H1 (cell line): Measurements from ENCODE around the gene PITX1. TPM values are rescaled to one million over a fixed set of nuclear protein-coding genes. Genes with fewer than 3 reads are reported as not detected.

Experiments used
- CREB1 ChIP-seq: IDR thresholded peaks from 2 replicates; pipeline ENCODE4 v1.6.1; 2012; ENCODE audit warnings: inconsistent platforms
- EP300 ChIP-seq, 2 experiments: IDR thresholded peaks; 1 replicate in 1 of 2; 2 replicates in 1 of 2; pipeline ENCODE4 v1.6.1; 2011 to 2012; ENCODE audit warnings: low read depth in 2 of 2, low read length in 2 of 2, mild to moderate bottlenecking in 2 of 2, borderline replicate concordance in 1 of 2, inconsistent platforms in 1 of 2, moderate library complexity in 1 of 2
- GTF2F1 ChIP-seq: IDR thresholded peaks from 2 replicates; pipeline ENCODE4 v1.6.1; 2012; ENCODE audit warnings: low read depth, low read length, improper control_type of control experiment, borderline replicate concordance
- SRF ChIP-seq: IDR thresholded peaks from 2 replicates; pipeline ENCODE4 v1.6.1; 2011; ENCODE audit warnings: mild to moderate bottlenecking, low read depth, low read length, moderate library complexity
- TEAD4 ChIP-seq: IDR thresholded peaks from 2 replicates; pipeline ENCODE4 v1.6.1; 2012; ENCODE audit warnings: low read depth, low read length, inconsistent platforms, mixed read lengths
- YY1 ChIP-seq: IDR thresholded peaks from 2 replicates; pipeline ENCODE4 v1.6.1; 2011; ENCODE audit warnings: low read depth, mild to moderate bottlenecking, low read length
- polyA plus RNA-seq, 7 experiments: library from polyadenylated mRNA; depleted of rRNA in 3 of 7; stranded (reverse) in 5 of 7; unstranded in 2 of 7; fragments of >200 nt in 5 of 7; fragments of 200-250 nt in 2 of 7; gene quantifications; 1 replicate in 5 of 7; 2 replicates in 1 of 7; 4 replicates in 1 of 7; pipeline versions ENCODE4 v1.2.1 to v1.2.3, GENCODE V29; 2011 to 2013; ENCODE audit warnings: missing spikeins in 2 of 7, mixed read lengths in 2 of 7
- total RNA-seq: library from RNA; stranded (reverse); fragmentation: NEBNext Ultra II Directional; extraction: Animal tissue kit (Norgen Biotek cat#: 25700); gene quantifications from 2 replicates; pipeline ENCODE4 v1.2.1, GENCODE V29; 2021

The PITX1 gene
- total and polyA plus RNA-seq, 2 of the 8 experiments (the other 6 are each of a cell fraction or from before 2014, with no cell fraction given), result 0.03 TPM; not detected in 1

DNA sequence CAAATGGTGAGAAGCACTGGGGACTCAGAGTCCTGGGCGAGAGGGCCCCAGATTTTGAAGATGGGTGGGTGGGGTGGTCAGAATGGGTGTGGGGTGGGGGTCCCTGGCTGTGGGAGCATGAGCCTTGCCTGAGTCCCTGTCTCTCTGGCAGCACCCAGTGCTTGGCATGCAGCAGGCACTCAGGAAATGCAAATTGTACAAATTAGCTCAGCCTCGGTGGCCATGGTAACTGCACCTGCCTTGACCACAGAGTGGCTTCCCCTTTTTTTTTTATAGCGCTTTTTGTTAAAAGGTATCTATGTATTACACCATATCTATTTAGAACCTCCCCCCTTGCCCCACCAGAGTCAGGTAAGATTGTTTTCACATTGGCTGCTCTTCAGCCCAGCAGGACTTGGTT, 19.2 kb upstream of the PITX1 start (continued):
- no peak for TF ChIP-seq GTF2F1
- TF ChIP-seq EP300 (IDR thresholded peaks at IDR 0.05; ENCODE audit: borderline replicate concordance in 1 of 2, low read depth in 2 of 2, low read length in 2 of 2), result no peak
- TF ChIP-seq YY1, result no peak
- TF ChIP-seq CREB1, result no peak
- TF ChIP-seq SRF, result no peak
- TF ChIP-seq TEAD4, result no peak
